ENCODE results near the gene EXOC3L4. TPM values are rescaled to one million over a fixed set of nuclear protein-coding genes. Genes with fewer than 3 reads are reported as not detected.

The EXOC3L4 gene
- total and polyA plus RNA-seq, 2 of the 8 experiments (the other 6 are each of a cell fraction or from before 2014, with no cell fraction given), result 0.45 to 0.57 TPM

DNA sequence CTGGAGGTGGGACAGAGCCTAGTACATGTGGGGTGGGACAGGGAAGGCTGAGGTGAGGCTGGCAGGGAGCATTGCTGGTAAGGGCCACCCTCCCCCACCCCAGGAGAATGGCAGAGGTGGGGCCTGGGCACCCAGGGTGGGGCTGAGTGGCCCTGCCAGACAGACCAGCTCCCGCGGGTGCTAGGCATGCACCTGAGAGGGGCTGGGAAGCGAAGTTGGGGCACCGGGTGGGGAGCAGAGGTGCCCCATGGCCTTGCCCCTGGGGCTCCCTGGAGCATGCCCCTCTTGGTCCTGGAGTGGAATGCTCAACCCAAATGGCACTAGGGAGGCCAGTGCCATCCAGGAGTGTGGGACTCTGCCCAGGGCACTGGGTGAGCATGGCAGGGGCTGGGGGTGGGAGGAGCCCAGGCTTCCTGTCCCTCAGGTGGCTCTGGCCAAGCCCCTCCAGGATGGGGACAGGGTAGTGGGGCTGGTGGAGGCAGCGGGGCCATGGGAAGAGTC is 30.0 kb downstream of the EXOC3L4 start:
- Histone ChIP-seq H4K91ac (replicated peaks; ENCODE audit: insufficient read length, low read length) (no peak overlapping the region), H4K8ac (ENCODE audit: extremely low read depth, insufficient read depth, low read length) (no peak overlapping the region), H3K9me3 (ENCODE audit: insufficient read depth in 2 of 2, low read depth in 1 of 2, low read length in 1 of 2) (no peaks in the 10 kb centered on the region), H3K36me3 (ENCODE audit: control insufficient read depth in 2 of 4, insufficient read depth in 4 of 4, low read length in 3 of 4) (no peaks in the 10 kb centered on the region), H2BK12ac (ENCODE audit: low read depth, low read length) (peak overlapping the region; percentile 60; the same call in 1 of the 2 replicates), H2AK5ac (ENCODE audit: low read depth, low read length) (peak overlapping the region; percentile 65; the same call in 1 of the 2 replicates), H2BK15ac (ENCODE audit: low read length) (no peak overlapping the region), H4K20me1 (replicated peaks in 1 of 2; ENCODE audit: control insufficient read depth in 1 of 2, insufficient read depth in 2 of 2, low read length in 2 of 2) (peaks cover 6 to 12% of the 10 kb centered on the region in 2 experiments), H2BK20ac (ENCODE audit: low read length) (0 out of 2 replicates have a peak overlapping the region, but pooled peaks have one; percentile 13), H2AFZ (ENCODE audit: low read length) (no peak overlapping the region), H3K56ac (replicated peaks; ENCODE audit: insufficient read length, low read depth, low read length) (no peak overlapping the region), H3K14ac (ENCODE audit: insufficient read length) (no peak overlapping the region), H3K4me1 (replicated peaks in 1 of 4; ENCODE audit: control insufficient read depth in 3 of 4, insufficient read depth in 4 of 4, low read length in 3 of 4) (peaks cover 0 to 39% (median 28%) of the 10 kb centered on the region in 4 experiments; a peak in 6 of 7 replicates), H2BK5ac (ENCODE audit: low read depth, low read length) (no peak overlapping the region), H4K5ac (ENCODE audit: insufficient read length, low read depth, low read length) (no peak overlapping the region), H3K27me3 (replicated peaks in 1 of 4; ENCODE audit: control insufficient read depth in 3 of 4, extremely low read depth in 1 of 4, insufficient read depth in 3 of 4, low read length in 3 of 4) (peaks cover 0 to 45% (median 36%) of the 10 kb centered on the region in 4 experiments; a peak in 6 of 7 replicates), H3K18ac (ENCODE audit: extremely low read depth, low read length) (peak overlapping the region; percentile 78; the same call in 1 of the 2 replicates), H3K4me2 (ENCODE audit: insufficient read depth in 1 of 2, low read depth in 2 of 2, low read length in 2 of 2) (peak overlapping the region in 1 of 2 experiments; percentile 68; a peak in 2 of 4 replicates), H3K4me3 (ENCODE audit: extremely low read depth in 1 of 4, insufficient read depth in 2 of 4, low read depth in 3 of 4, low read length in 4 of 4) (no peak overlapping the region), H3K4ac (replicated peaks; ENCODE audit: insufficient read length, low read depth, low read length) (peak overlapping the region; percentile 10), H3K23ac (ENCODE audit: insufficient read length) (no peak overlapping the region), H3K79me2 (ENCODE audit: control insufficient read depth in 1 of 2, insufficient read depth in 2 of 2, low read length in 2 of 2) (no peaks in the 10 kb centered on the region), H3K79me1 (ENCODE audit: low read depth, low read length) (no peaks in the 10 kb centered on the region), H2BK120ac (replicated peaks; ENCODE audit: low read depth, low read length) (no peak overlapping the region), H3K27ac (ENCODE audit: low read depth, low read length) (no peak overlapping the region), H3K9ac (replicated peaks in 1 of 4; ENCODE audit: extremely low read depth in 1 of 4, low read depth in 3 of 4, low read length in 3 of 4) (no peak overlapping the region), H3K23me2 (ENCODE audit: low read depth, low read length) (peaks cover 5% of the 10 kb centered on the region; the same call in 1 of the 2 replicates)
- 97% methylated on average over 5 of the region's 5 CpGs; no CpG with 5 or more reads in 1 of the 2 experiments for WGBS, 2 experiments (ENCODE audit: extremely low coverage in 1 of 2, insufficient coverage in 1 of 2, insufficient read length in 1 of 2, insufficient replicate concordance in 2 of 2, low coverage in 1 of 2, low lambda C conversion rate in 2 of 2, missing lambda C conversion rate in 1 of 2)
- DNase-seq (ENCODE audit: low read depth in 1 of 2, low spot score in 2 of 2) (no peak), FAIRE-seq (no peak)
- TF ChIP-seq EP300 (IDR thresholded peaks at IDR 0.05; ENCODE audit: borderline replicate concordance in 1 of 2, low read depth in 2 of 2, low read length in 2 of 2), result no peak
- no peak for TF ChIP-seq SP4 (IDR thresholded peaks at IDR 0.05; ENCODE audit: low read length)
- ChIA-PET POLR2A (ENCODE audit: partially characterized antibody) (interaction anchor here (0.8 to 0.9 kb wide), 3 partner anchors 11 to 213 kb away, joined by 3 to 5 read pairs (median 3); no protein-coding TSS in a partner anchor), CTCF (ENCODE audit: partially characterized antibody) (interaction anchor here (1.0 to 18.4 kb wide), 18 partner anchors 9 to 209 kb away, joined by 3 to 276 read pairs (median 5); no protein-coding TSS in a partner anchor)

Data from H1 (cell line).